ENCODE data around the gene UBE2L3. TPM values are rescaled to one million over a fixed set of nuclear protein-coding genes. Genes with fewer than 3 reads are reported as not detected.

UBE2L3 gene
- total and polyA plus RNA-seq, 10 of the 15 experiments (the other 5 are each of a cell fraction or from before 2014, with no cell fraction given): 55.7 to 168 (median 113) TPM

GRCh38 chr22:21634081-21634480, 66.6 kb downstream of the UBE2L3 start:
- no peak for FAIRE-seq
- intact Hi-C loops (cut with micrococcal nuclease; ENCODE audit: unreplicated experiment): no loop called here

More at GRCh38 chr22:21634081-21634480, 66.6 kb downstream of the UBE2L3 start:
- Histone ChIP-seq H3K4me2 (ENCODE audit: control insufficient read depth, insufficient read depth) (no peak overlapping the region), H3K9ac (ENCODE audit: control insufficient read depth, insufficient read depth, low read length) (no peak overlapping the region), H3K4me3 (no peak overlapping the region), H2AFZ (ENCODE audit: control insufficient read depth, low read depth, low read length) (no peak overlapping the region), H3K9me3 (replicated peaks; ENCODE audit: control insufficient read depth, insufficient read depth, low read length) (no peaks in the 10 kb centered on the region), H3K36me3 (ENCODE audit: control insufficient read depth in 2 of 2, insufficient read depth in 2 of 2, low read length in 1 of 2) (no peaks in the 10 kb centered on the region), H3K4me1 (ENCODE audit: control insufficient read depth, insufficient read depth, low read length) (peaks cover 1% of the 10 kb centered on the region; the same call in 1 of the 2 replicates), H3K79me2 (ENCODE audit: control insufficient read depth, insufficient read depth, low read length) (peaks cover 8% of the 10 kb centered on the region), H3K27me3 (replicated peaks in 1 of 2; ENCODE audit: control insufficient read depth in 2 of 2, insufficient read depth in 2 of 2, low read length in 1 of 2) (no peaks in the 10 kb centered on the region), H3K27ac (ENCODE audit: control insufficient read depth, insufficient read depth) (no peak overlapping the region), H4K20me1 (ENCODE audit: control insufficient read depth, insufficient read depth) (no peaks in the 10 kb centered on the region)
- ChIA-PET RAD21 (ENCODE audit: unreplicated experiment) (no interaction called here), CTCF (interaction anchor here (0.5 kb wide), 1 partner anchor 70 kb away, joined by 3 read pairs; no protein-coding TSS in a partner anchor), SMC1A (ENCODE audit: uncharacterized antibody, unreplicated experiment) (no interaction called here), POLR2A (no interaction called here)
- 79% methylated on average over 11 of the region's 16 CpGs for WGBS (ENCODE audit: insufficient coverage, insufficient replicate concordance, low lambda C conversion rate, missing lambda C conversion rate)
- ATAC-seq (no peak), DNase-seq (ENCODE audit: low read depth, low spot score) (no peak)
- in situ Hi-C loops (cut with MboI): no loop called here
- no TSS peak for BruUV-seq (replicated peaks)
- TF ChIP-seq SMAD1 (IDR thresholded peaks at IDR 0.05; ENCODE audit: low read depth, partially characterized antibody) (no peak), NR2F1 (conservative IDR thresholded peaks at IDR 0.05) (no peak), CBFB (IDR thresholded peaks at IDR 0.05; ENCODE audit: low read depth) (no peak), RCOR1 (conservative IDR thresholded peaks at IDR 0.05; ENCODE audit: low read depth, low read length) (no peak), PKNOX1 (IDR thresholded peaks at IDR 0.05) (no peak), RAD21 (IDR thresholded peaks at IDR 0.05; ENCODE audit: insufficient read depth, low read depth, low read length) (no peak), STAT1 (conservative IDR thresholded peaks at IDR 0.05) (no peak), CBX3 (IDR thresholded peaks at IDR 0.05; ENCODE audit: borderline replicate concordance, low read depth) (no peak), ZNF384 (IDR thresholded peaks at IDR 0.05; ENCODE audit: borderline replicate concordance, low read depth, low read length) (no peak), ZNF622 (IDR thresholded peaks at IDR 0.05) (no peak), RUNX3 (IDR thresholded peaks at IDR 0.05; ENCODE audit: low read length) (no peak), HDAC2 (IDR thresholded peaks at IDR 0.05) (no peak), USF2 (IDR thresholded peaks at IDR 0.05; ENCODE audit: borderline replicate concordance, low read depth, low read length) (no peak)
